ENCODE measurements around the gene OXSR1. TPM values are rescaled to one million over a fixed set of nuclear protein-coding genes. Genes with fewer than 3 reads are reported as not detected.

Gene OXSR1
- total and polyA plus RNA-seq, 10 of the 15 experiments (the other 5 are each of a cell fraction or from before 2014, with no cell fraction given): 12.4 to 54.6 (median 35.7) TPM

GRCh38 chr3:38177181-38177580 lies 11.8 kb downstream of the OXSR1 start:
- 61% methylated on average over 2 of the region's 2 CpGs for WGBS (ENCODE audit: insufficient coverage, insufficient replicate concordance, low lambda C conversion rate, missing lambda C conversion rate)
- peaks cover 85% of the 10 kb centered on the region for H3K79me2 ChIP-seq (ENCODE audit: control insufficient read depth, insufficient read depth, low read length)
- SMC1A ChIA-PET (ENCODE audit: uncharacterized antibody, unreplicated experiment): interaction anchor here (0.6 to 1.7 kb wide), 4 partner anchors 10 to 40 kb away, joined by 3 to 8 read pairs (median 3); partner anchors contain the start of gene ACAA1

More at GRCh38 chr3:38177181-38177580, 11.8 kb downstream of the OXSR1 start:
- Histone ChIP-seq H3K9me3 (replicated peaks; ENCODE audit: control insufficient read depth, insufficient read depth, low read length) (no peaks in the 10 kb centered on the region), H2AFZ (ENCODE audit: control insufficient read depth, low read depth, low read length) (no peak overlapping the region), H3K9ac (ENCODE audit: control insufficient read depth, insufficient read depth, low read length) (no peak overlapping the region), H3K4me1 (ENCODE audit: control insufficient read depth, insufficient read depth, low read length) (peaks cover 30% of the 10 kb centered on the region), H3K36me3 (ENCODE audit: control insufficient read depth in 2 of 2, insufficient read depth in 2 of 2, low read length in 1 of 2) (no peaks in the 10 kb centered on the region; a peak in 3 of 4 replicates), H3K27me3 (replicated peaks in 1 of 2; ENCODE audit: control insufficient read depth in 2 of 2, insufficient read depth in 2 of 2, low read length in 1 of 2) (no peaks in the 10 kb centered on the region), H3K4me2 (ENCODE audit: control insufficient read depth, insufficient read depth) (no peak overlapping the region), H4K20me1 (ENCODE audit: control insufficient read depth, insufficient read depth) (peaks cover 9% of the 10 kb centered on the region; the same call in 1 of the 2 replicates), H3K27ac (ENCODE audit: control insufficient read depth, insufficient read depth) (no peak overlapping the region), H3K4me3 (no peak overlapping the region)
- CTCF ChIA-PET: interaction anchor here (1.2 to 2.6 kb wide), 3 partner anchors 13 to 46 kb away, joined by 4 to 8 read pairs (median 4); partner anchors contain the start of gene ACAA1
- TF ChIP-seq, protein P1, sequence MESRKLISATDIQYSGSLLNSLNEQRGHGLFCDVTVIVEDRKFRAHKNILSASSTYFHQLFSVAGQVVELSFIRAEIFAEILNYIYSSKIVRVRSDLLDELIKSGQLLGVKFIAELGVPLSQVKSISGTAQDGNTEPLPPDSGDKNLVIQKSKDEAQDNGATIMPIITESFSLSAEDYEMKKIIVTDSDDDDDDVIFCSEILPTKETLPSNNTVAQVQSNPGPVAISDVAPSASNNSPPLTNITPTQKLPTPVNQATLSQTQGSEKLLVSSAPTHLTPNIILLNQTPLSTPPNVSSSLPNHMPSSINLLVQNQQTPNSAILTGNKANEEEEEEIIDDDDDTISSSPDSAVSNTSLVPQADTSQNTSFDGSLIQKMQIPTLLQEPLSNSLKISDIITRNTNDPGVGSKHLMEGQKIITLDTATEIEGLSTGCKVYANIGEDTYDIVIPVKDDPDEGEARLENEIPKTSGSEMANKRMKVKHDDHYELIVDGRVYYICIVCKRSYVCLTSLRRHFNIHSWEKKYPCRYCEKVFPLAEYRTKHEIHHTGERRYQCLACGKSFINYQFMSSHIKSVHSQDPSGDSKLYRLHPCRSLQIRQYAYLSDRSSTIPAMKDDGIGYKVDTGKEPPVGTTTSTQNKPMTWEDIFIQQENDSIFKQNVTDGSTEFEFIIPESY (IDR thresholded peaks at IDR 0.05): no peak
- TF ChIP-seq MEF2B (IDR thresholded peaks at IDR 0.05; ENCODE audit: partially characterized antibody, poor library complexity, severe bottlenecking) (no peak), MYC (IDR thresholded peaks at IDR 0.05; ENCODE audit: insufficient read depth, insufficient read length, insufficient replicate concordance, low read length, severe bottlenecking) (no peak), RAD51 (IDR thresholded peaks at IDR 0.05) (no peak), BCL3 (IDR thresholded peaks at IDR 0.05; ENCODE audit: borderline replicate concordance, insufficient read depth, low read depth, low read length, poor library complexity, severe bottlenecking) (no peak), RUNX3 (IDR thresholded peaks at IDR 0.05; ENCODE audit: low read length) (no peak), IKZF2 (IDR thresholded peaks at IDR 0.05) (no peak), ATF3 (IDR thresholded peaks at IDR 0.05; ENCODE audit: borderline replicate concordance, extremely low read depth, low read depth, low read length) (no peak), NRF1 (conservative IDR thresholded peaks at IDR 0.05; ENCODE audit: low read depth, low read length) (no peak), E2F8 (IDR thresholded peaks at IDR 0.05; ENCODE audit: low read depth, partially characterized antibody) (no peak)
- TF ChIP-seq, protein P2, sequence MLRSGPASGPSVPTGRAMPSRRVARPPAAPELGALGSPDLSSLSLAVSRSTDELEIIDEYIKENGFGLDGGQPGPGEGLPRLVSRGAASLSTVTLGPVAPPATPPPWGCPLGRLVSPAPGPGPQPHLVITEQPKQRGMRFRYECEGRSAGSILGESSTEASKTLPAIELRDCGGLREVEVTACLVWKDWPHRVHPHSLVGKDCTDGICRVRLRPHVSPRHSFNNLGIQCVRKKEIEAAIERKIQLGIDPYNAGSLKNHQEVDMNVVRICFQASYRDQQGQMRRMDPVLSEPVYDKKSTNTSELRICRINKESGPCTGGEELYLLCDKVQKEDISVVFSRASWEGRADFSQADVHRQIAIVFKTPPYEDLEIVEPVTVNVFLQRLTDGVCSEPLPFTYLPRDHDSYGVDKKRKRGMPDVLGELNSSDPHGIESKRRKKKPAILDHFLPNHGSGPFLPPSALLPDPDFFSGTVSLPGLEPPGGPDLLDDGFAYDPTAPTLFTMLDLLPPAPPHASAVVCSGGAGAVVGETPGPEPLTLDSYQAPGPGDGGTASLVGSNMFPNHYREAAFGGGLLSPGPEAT (IDR thresholded peaks at IDR 0.05; ENCODE audit: low read depth): no peak
- BruUV-seq (replicated peaks): no TSS peak
- DNase-seq (ENCODE audit: low read depth, low spot score) (no peak), ATAC-seq (no peak), FAIRE-seq (no peak)
- intact Hi-C loops (cut with micrococcal nuclease; ENCODE audit: unreplicated experiment) (no loop called here), in situ Hi-C loops (cut with MboI) (no loop called here)
- POLR2A ChIA-PET: interaction anchor here (0.8 to 1.0 kb wide), 2 partner anchors 10 to 12 kb away, joined by 3 to 4 read pairs; partner anchors contain the start of gene OXSR1
- RAD21 ChIA-PET (ENCODE audit: unreplicated experiment): no interaction called here

All from GM12878 (cell line).